ENCODE measurements around the gene KCNA2.

KCNA2 gene

DNA sequence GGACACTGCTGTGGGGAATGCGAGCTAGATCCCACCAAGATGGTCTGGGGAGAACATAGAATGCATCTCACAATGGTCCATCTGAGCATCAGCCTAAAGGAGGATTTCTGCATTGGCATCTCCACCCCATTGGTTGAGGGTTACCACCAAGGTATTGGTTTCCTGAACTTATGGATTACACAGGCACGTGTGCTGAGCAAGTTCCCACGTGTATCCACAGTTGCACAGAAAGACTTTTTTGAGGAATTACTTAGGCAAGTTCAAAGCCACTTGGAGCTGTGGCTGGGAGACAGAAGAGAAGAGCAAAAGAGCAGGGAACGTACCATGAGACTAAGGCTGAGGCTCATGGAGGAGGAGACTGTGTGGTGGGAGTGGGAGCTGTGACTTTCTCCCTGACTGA, 43.1 kb downstream of the KCNA2 start:
- DNase-seq: no peak

DNA sequence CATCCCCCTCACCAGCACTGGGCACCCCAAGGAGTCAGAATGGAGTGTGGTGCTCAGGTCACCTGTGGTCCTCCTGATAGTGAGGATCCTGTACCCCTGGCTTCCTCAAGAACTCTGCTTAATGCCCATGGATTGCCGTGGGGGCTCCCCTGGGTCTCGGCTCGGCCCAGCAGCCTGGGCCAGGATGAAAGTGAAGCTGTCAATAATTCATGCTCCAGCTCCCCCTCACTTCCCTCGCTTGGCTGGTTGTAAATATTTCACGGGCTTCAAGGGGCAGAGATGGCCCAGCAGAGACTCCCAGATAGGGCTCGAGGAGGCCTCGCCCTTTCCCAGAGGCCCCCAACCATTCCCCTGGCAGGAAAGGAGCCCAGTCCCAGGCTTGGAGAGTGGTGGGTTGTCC, 44.6 kb downstream of the KCNA2 start:
- no peak for DNase-seq

- peak in 1 of 2 experiments; percentile 6 for DNase-seq
Observed at GRCh38 chr1:110559157-110559556, 47.0 kb downstream of the KCNA2 start.

GRCh38 chr1:110557481-110557880, 48.7 kb downstream of the KCNA2 start:
- DNase-seq: no peak

- DNase-seq: no peak
Observed at GRCh38 chr1:110556471-110556807, 49.7 kb downstream of the KCNA2 start.

GRCh38 chr1:110555807-110556470, 50.2 kb downstream of the KCNA2 start:
- no peak for DNase-seq

DNA sequence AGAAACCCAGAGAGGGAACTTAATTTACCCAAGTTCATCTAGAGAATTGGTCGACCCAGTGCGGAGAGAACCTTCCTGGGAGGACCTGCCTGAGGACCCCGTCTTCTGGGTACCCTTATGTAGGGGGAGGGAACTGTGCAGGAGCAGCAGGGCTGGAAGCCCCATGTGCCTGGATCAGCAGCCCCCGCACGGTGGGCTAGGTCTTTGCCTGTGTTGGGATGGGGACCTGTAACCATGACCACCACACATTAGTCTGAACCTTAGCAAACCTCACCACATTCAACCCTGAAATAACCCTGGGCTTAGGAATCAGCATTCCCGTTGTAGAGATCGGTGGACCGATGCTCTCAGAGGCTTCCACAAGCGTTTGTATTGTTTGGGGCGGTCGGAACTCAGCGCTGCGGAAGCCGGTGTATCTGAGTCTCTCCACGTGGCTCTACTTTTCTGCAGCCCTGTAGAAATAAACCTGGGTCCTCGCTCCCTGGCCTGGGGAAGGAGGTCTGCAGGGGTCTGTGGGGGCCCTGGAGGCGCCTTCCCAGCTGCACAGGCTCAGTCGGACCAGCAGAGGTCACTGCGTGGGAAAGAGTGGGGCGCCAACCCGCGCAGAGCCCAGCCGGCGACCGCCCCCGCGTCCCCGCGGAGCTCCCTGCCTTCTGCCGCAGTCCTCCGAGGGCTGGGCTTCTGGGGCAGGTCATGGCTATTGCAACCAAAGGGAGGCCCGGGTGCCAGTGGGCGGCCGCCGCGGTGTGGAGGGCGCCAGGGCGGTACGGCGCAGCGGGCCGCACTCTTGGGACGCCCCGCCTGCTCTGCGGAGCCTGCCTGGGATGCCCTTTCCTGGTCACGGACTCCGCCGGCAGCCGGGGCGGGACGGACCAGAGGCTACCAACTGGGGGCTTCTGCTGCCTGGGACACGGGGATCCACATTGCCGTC, 51.0 kb downstream of the KCNA2 start:
- peak; percentile 57 to 68 for DNase-seq

DNA sequence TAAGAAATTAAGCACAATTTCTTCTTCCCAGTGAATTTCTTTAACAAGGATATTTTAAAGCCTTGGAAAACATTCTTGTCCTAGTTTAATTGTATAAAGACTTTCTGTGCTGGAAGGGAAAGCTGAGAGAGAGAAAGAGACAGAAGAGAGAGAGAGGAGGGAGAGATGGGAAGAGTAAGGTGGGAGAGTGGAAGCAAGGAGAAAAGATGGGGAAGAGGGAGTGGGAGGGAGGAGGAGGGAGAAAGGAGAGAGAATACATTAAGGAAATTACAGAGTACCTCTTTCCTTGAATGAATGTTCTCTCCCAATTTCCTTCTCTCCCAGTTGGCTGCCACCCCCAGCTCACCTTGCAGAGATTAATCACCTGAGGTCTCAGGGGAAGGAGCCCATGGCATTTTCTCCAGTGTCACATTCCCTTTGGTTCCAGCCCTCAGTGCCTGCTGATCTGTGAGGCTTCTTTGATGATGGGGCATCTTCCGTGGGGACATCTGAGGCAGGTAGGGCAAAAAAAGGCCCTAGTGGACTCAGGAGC, 54.8 kb downstream of the KCNA2 start:
- no peak for DNase-seq

- DNase-seq: no peak
Observed at GRCh38 chr1:110549831-110550230, 56.3 kb downstream of the KCNA2 start.

GRCh38 chr1:110548381-110548780, 57.8 kb downstream of the KCNA2 start:
- DNase-seq: no peak

DNA sequence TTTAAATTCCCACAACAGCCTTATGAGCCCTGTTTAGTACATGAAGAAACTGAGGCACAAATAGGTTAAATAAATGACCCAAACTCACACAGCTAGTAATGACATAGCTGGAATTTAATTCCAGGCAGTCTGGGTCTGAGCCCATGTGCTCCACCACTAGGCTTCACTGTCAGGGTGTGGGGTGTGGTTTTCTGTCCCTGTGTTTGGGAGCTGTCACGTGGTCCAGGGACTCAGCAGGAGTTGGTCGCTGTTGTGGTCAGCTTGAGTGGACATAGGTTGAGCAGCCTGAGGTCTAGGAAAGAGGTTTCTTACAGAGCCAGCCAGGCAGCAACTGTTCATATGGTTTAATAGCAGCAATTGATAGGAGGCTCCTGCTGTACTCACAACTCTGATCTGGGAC, 59.1 kb downstream of the KCNA2 start:
- DNase-seq: no peak

GRCh38 chr1:110545492-110545891, 60.7 kb downstream of the KCNA2 start:
- no peak for DNase-seq

DNA sequence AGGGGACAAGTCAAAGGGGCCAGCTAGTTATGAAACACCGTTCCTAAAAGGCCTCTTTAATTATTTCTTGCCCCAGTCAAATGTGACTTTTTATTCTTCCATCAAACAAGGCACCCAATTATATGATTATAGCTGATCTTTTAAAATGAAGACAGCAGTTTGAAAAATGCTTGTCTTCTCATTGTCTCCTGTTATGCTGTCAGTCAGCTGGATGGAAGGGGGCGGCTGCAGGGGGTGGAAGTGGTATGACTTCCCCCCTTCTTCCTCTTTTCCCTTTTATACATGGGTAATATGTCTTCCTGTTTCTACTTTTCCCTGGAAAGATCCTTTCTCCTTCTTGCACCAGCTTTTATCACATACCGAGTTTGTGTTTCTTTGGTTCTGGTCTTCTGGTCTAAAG, 61.4 kb downstream of the KCNA2 start:
- DNase-seq: no peak
